GM12892 (cell line): Measurements from ENCODE around the gene LPCAT3.
A peak's percentile ranks its signal among the peaks of the same experiment; 100 is the strongest.

Source experiments
- DNase-seq: peaks from one replicate; pipeline ENCODE4 v3.0.0; 2011; ENCODE audit not compliant: insufficient read length
- FAIRE-seq: peaks from 2 replicates; lab custom pipeline; 2011; peaks lifted over from hg19 to GRCh38; lab: Jason Lieb, UNC
- POLR2A ChIP-seq: IDR thresholded peaks from 2 replicates; pipeline ENCODE4 v1.6.1; 2011; ENCODE audit warnings: low read depth, low read length, control low read depth
- POLR2AphosphoS5 ChIP-seq: IDR thresholded peaks from 2 replicates; pipeline ENCODE4 v1.6.1; 2011; ENCODE audit warnings: low read depth, low read length, control low read depth
- TAF1 ChIP-seq: IDR thresholded peaks from 2 replicates; pipeline ENCODE4 v1.6.1; 2011; ENCODE audit warnings: low read depth, mild to moderate bottlenecking, control low read depth, low read length, borderline replicate concordance

LPCAT3 gene

DNA sequence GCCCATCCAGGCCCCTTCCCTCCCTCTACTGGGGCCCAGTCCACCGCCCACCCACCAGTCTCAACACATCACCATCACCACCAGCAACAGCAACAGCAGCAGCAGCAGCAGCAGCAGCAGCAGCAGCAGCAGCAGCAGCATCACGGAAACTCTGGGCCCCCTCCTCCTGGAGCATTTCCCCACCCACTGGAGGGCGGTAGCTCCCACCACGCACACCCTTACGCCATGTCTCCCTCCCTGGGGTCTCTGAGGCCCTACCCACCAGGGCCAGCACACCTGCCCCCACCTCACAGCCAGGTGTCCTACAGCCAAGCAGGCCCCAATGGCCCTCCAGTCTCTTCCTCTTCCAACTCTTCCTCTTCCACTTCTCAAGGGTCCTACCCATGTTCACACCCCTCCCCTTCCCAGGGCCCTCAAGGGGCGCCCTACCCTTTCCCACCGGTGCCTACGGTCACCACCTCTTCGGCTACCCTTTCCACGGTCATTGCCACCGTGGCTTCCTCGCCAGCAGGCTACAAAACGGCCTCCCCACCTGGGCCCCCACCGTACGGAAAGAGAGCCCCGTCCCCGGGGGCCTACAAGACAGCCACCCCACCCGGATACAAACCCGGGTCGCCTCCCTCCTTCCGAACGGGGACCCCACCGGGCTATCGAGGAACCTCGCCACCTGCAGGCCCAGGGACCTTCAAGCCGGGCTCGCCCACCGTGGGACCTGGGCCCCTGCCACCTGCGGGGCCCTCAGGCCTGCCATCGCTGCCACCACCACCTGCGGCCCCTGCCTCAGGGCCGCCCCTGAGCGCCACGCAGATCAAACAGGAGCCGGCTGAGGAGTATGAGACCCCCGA, 81.4 kb downstream of the LPCAT3 start:
- FAIRE-seq = peak; percentile 87
- TF ChIP-seq POLR2A = peak; percentile 58; the same call in 1 of the 2 replicates
- TF ChIP-seq POLR2AphosphoS5 = no peak; the same call in 1 of the 2 replicates
- no peak for DNase-seq

DNA sequence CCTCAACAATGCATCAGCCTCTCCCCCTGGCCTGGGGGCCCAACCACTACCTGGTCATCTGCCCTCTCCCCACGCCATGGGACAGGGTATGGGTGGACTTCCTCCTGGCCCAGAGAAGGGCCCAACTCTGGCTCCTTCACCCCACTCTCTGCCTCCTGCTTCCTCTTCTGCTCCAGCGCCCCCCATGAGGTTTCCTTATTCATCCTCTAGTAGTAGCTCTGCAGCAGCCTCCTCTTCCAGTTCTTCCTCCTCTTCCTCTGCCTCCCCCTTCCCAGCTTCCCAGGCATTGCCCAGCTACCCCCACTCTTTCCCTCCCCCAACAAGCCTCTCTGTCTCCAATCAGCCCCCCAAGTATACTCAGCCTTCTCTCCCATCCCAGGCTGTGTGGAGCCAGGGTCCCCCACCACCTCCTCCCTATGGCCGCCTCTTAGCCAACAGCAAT, 82.1 kb downstream of the LPCAT3 start:
- DNase-seq (no peak), FAIRE-seq (no peak)
- TF ChIP-seq POLR2AphosphoS5 = peak; percentile 2; the same call in 1 of the 2 replicates
- TF ChIP-seq POLR2A = no peak

DNA sequence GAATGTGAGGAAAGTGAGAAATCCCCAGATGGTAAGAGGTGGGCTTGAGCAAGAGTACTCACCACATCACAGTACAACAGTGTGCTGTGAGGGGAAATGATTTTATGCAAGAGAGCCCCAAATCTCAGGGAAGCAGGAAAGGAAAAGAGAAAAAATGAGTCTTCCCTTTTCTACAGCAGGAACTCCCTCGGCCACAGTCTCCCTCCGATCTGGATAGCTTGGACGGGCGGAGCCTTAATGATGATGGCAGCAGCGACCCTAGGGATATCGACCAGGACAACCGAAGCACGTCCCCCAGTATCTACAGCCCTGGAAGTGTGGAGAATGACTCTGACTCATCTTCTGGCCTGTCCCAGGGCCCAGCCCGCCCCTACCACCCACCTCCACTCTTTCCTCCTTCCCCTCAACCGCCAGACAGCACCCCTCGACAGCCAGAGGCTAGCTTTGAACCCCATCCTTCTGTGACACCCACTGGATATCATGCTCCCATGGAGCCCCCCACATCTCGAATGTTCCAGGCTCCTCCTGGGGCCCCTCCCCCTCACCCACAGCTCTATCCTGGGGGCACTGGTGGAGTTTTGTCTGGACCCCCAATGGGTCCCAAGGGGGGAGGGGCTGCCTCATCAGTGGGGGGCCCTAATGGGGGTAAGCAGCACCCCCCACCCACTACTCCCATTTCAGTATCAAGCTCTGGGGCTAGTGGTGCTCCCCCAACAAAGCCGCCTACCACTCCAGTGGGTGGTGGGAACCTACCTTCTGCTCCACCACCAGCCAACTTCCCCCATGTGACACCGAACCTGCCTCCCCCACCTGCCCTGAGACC, 82.7 kb downstream of the LPCAT3 start:
- DNase-seq (no peak), FAIRE-seq (no peak)
- TF ChIP-seq TAF1 (no peak), POLR2A (no peak), POLR2AphosphoS5 (peak; percentile 66; the same call in 1 of the 2 replicates)

DNA sequence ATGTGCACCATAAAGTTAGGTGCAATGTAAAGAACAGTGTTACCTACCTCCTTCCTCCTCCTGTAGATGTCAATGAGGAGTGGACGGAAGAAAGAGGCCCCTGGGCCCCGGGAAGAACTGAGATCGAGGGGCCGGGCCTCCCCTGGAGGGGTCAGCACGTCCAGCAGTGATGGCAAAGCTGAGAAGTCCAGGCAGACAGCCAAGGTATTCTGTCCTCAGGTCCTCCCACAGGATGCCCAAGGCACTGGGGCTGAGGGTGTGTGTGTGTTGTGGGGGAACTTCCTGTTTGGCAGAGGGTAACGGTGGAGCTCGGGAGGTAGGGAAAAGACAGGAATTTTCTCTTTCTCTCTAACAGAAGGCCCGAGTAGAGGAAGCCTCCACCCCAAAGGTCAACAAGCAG, 84.2 kb downstream of the LPCAT3 start:
- no peak for TF ChIP-seq TAF1
- TF ChIP-seq POLR2AphosphoS5 = no peak
- TF ChIP-seq POLR2A = no peak
- no peak for DNase-seq
- FAIRE-seq = no peak

DNA sequence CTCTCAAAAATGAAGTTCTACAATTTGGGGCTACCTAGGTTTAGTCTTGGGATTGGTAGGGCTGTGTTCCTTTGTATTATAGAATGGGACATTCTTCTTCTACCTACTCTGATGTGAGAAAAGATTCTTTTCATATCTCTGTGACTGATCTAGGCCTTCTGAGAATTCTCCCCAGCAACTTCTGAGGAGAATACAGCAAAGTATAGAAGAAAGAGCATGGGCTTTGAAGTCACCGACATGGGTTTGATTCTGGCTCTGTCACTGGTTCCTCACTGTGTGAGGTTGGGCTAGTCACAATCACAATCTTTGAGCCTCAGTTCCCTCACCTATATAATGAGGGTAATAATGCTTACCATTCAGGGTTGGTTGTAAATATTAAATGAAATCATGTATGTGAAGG, 85.5 kb downstream of the LPCAT3 start:
- TF ChIP-seq POLR2A (no peak), POLR2AphosphoS5 (no peak), TAF1 (no peak)
- no peak for DNase-seq
- no peak for FAIRE-seq

DNA sequence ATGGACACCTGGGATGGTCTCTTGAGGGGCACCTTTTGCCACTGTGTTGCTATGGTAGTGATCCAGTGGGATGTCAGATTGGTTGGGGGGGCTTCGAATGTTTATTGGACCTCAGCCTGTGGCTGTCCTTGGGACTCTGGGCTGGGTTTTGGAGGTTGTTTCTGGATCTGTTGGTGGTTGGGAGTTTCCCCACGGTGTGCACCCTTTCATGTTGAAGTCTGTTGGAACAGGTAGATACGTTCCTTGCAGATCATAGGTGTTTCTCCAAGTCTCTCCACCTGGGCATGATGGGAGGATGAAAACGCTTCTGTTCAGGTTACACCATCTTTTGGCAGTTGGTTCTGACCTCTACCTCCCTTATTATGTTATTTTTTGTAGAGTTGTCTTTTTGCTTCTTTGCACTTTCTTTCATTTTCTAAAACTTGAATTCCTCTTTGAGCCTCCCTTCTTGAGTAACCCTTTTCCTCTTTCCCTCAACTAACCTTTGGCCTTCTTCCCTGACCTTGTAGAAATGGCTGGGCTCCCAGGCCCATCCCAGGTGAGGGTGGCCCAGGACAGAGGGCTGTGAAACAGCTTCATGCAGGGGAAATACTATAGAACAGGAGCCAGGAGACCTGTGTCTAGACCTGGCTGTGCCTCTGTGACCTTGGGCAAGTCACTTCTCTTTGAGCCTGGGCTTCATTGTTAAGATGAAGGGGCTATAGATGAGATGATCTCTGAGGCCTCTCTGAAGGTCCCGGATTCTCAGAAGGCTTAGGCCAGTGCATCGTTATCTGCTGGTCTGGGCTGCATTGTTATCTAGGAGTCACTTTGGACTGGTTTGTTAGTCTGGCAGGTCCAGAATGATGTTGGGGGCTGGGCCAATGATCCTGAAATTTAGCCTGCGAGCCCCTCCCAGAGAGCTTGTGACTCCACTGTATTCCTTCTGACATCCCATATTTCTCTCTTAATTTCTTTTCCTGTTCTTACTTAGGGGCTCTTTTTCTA, 88.5 kb downstream of the LPCAT3 start:
- FAIRE-seq = no peak
- TF ChIP-seq TAF1 (no peak), POLR2A (no peak), POLR2AphosphoS5 (no peak)
- no peak for DNase-seq

DNA sequence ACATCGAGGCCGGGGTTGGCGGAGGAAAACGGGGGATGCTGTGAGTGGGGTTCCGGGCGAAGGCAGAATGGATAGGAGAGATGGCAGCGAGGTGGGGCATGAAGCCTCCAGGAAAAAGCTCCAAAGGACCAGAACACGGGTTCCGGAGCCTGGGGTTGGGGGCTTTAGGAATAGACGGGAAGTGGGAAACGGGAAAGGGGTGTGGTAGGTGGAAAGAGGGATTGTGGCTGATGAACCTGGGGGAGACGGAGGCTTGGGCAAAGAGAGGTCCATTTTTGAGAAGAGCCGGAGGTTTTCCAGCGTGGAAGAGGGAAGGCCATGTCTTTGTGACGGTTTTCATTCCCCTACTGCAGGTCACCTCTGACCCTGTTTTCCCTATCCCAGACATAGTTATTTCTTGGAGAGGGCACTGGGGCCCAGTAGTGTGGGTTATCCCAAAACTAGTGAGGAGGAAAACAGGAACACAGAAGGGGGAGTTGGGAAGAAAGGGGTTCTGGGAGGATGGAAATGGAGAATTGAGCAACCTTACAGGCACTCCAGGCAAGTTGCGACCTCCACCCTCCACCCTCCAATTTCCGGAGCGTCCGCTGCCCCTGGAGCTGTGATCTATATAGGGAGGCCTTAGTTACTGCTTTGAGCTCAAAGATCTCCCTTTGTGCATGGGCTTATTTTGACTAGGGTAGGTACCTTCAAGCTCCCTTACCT, 89.4 kb downstream of the LPCAT3 start:
- TF ChIP-seq POLR2AphosphoS5 (no peak), POLR2A (no peak), TAF1 (no peak)
- no peak for DNase-seq
- no peak for FAIRE-seq

DNA sequence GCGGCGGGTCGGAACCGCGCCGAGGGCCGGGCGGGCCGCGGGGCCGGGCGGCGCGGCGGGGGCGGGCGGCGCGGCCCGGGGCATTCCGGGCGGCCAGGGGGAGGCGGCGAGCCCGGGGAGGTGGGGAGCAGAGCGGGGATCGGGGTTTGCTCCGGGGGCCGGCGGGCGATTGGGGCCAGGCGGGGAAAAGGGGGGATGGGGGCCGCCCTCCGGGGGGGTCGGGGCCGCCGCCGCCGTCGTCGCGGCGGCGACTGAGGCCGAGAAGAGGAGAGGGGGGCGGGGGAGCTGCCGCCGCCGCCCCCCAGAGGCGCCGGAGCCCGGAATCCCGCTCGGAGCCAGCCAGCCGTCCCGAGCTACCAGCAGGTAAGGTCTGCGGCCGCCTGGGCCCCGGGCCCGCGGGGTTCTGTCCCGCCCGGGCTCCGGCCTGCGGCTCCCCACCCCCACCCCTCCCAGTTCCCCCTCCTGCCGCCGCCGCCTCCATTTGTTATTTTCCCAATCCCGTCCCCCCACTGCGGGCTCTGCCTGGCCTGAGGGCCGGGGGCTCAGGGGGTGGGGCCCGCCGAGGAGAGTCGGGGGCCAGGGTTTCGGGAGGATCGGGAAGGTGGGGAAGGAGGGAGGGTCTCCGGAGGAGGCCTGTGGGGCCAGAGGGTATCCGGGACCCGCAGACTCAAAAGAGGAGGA, 90.1 kb downstream of the LPCAT3 start:
- TF ChIP-seq POLR2AphosphoS5 = no peak
- TF ChIP-seq POLR2A = no peak
- no peak for TF ChIP-seq TAF1
- DNase-seq (peak; percentile 56), FAIRE-seq (no peak)

DNA sequence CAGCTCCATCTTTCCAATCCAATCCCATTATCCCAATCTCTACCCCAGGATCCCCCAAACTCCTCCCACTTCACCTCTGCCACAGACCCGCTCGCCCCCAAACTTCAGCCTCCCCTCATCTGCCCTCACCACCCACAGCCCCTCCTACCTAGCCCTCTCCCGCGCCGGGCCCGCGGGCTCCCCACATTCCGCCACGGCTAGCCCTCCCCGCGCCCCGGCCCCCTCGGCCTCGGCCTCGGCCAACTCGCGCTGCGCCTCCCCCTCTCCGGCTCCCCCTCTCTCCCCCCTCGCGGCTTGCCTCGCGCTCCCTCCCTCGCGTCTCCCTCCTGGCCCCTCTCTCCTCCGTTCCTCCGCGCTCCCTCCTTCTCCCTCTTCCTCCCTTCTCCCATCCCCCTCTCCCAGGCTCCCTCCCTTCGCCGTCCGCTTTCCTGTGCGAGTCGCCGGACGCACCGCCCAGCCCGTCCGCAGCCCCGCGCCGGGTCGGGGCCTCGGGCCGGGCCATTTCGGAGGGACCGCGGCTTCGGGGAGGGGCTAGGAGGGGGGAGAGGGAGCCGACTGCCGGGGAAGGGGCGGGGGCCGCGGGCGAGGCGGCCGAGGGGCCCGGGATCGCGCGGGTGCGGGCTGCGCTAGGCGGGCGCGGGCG, 90.8 kb downstream of the LPCAT3 start, which contains the start of gene ATN1:
Gene ATN1, plus strand, starts transcription at position 581 of the 643 bp plus-strand sequence. CDS start 6,043 bp downstream, outside the sequence.
- FAIRE-seq = no peak
- TF ChIP-seq POLR2A (peak; percentile 41; the same call in 1 of the 2 replicates), TAF1 (no peak), POLR2AphosphoS5 (0 out of 2 replicates have a peak, but pooled peaks have one; percentile 26)
- DNase-seq = peak; percentile 73
